Measurements from ENCODE around the gene CACNA2D4. TPM values are rescaled to one million over a fixed set of nuclear protein-coding genes. Genes with fewer than 3 reads are reported as not detected.

Gene CACNA2D4
- total RNA-seq, 1 experiment from 2014 or later, result 1.7 TPM

DNA sequence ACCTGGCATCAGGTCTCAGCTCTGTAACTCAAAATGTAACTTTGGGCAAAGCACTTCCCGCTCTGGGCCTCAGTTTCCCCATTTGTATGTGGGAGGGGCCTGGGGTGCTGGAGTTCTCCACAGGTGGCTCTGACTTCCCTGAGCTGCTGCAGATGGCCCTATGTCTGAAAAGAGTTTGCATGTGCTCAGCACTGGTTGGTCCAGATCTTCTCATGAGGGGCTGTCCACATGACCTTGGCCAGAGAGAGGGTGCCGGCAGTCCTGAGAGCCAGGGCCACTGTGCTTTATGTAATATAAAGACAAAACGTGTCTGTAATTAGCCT lies 7.2 kb upstream of the CACNA2D4 start:
- H3K36me3 ChIP-seq (ENCODE audit: control insufficient read depth in 1 of 2, insufficient read depth in 2 of 2, low read length in 2 of 2), result no peaks in the 10 kb centered on the region
- no TSS peak for BruUV-seq (replicated peaks)
- H3K27ac ChIP-seq (ENCODE audit: low read depth, low read length), result no peak overlapping the region
- H3K27me3 ChIP-seq (ENCODE audit: insufficient read depth, low read length), result no peaks in the 10 kb centered on the region
- no peaks in the 10 kb centered on the region for H3K9me3 ChIP-seq (ENCODE audit: control insufficient read depth in 1 of 2, insufficient read depth in 1 of 2, low read depth in 1 of 2, low read length in 2 of 2)
- RAD21 ChIA-PET (ENCODE audit: low non-redundant PET in 1 of 2, low total read pairs in 2 of 2, uncharacterized antibody in 2 of 2, unreplicated experiment in 2 of 2), result no interaction called here
- no peaks in the 10 kb centered on the region for H4K20me1 ChIP-seq (ENCODE audit: insufficient read depth)
- no peak for DNase-seq (ENCODE audit: low read depth, low spot score)
- TF ChIP-seq CEBPB (IDR thresholded peaks at IDR 0.05; ENCODE audit: low read depth) (no peak), ZFX (IDR thresholded peaks at IDR 0.05) (no peak), ELF1 (IDR thresholded peaks at IDR 0.05; ENCODE audit: borderline replicate concordance, low read depth) (no peak), SRF (IDR thresholded peaks at IDR 0.05; ENCODE audit: low read depth) (no peak), POLR2A (IDR thresholded peaks at IDR 0.05; ENCODE audit: borderline replicate concordance, extremely low read depth, insufficient read depth, insufficient read length) (no peak), JUND (IDR thresholded peaks at IDR 0.05) (no peak), FOSL1 (IDR thresholded peaks at IDR 0.05; ENCODE audit: low read depth) (no peak), EZH2phosphoT487 (IDR thresholded peaks at IDR 0.05; ENCODE audit: borderline replicate concordance) (no peak), POLR2AphosphoS5 (IDR thresholded peaks at IDR 0.05; ENCODE audit: low read depth, low read length) (no peak), ZNF274 (IDR thresholded peaks at IDR 0.05; ENCODE audit: low read depth, low read length) (no peak), SIN3A (IDR thresholded peaks at IDR 0.05; ENCODE audit: low read depth) (no peak), EZH2 (IDR thresholded peaks at IDR 0.05) (no peak)
- TF ChIP-seq, protein P1, sequence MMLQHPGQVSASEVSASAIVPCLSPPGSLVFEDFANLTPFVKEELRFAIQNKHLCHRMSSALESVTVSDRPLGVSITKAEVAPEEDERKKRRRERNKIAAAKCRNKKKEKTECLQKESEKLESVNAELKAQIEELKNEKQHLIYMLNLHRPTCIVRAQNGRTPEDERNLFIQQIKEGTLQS (IDR thresholded peaks at IDR 0.05), result no peak
- TF ChIP-seq, protein P2, sequence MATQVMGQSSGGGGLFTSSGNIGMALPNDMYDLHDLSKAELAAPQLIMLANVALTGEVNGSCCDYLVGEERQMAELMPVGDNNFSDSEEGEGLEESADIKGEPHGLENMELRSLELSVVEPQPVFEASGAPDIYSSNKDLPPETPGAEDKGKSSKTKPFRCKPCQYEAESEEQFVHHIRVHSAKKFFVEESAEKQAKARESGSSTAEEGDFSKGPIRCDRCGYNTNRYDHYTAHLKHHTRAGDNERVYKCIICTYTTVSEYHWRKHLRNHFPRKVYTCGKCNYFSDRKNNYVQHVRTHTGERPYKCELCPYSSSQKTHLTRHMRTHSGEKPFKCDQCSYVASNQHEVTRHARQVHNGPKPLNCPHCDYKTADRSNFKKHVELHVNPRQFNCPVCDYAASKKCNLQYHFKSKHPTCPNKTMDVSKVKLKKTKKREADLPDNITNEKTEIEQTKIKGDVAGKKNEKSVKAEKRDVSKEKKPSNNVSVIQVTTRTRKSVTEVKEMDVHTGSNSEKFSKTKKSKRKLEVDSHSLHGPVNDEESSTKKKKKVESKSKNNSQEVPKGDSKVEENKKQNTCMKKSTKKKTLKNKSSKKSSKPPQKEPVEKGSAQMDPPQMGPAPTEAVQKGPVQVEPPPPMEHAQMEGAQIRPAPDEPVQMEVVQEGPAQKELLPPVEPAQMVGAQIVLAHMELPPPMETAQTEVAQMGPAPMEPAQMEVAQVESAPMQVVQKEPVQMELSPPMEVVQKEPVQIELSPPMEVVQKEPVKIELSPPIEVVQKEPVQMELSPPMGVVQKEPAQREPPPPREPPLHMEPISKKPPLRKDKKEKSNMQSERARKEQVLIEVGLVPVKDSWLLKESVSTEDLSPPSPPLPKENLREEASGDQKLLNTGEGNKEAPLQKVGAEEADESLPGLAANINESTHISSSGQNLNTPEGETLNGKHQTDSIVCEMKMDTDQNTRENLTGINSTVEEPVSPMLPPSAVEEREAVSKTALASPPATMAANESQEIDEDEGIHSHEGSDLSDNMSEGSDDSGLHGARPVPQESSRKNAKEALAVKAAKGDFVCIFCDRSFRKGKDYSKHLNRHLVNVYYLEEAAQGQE (IDR thresholded peaks at IDR 0.05; ENCODE audit: low read depth), result no peak
- TF ChIP-seq, protein P3, sequence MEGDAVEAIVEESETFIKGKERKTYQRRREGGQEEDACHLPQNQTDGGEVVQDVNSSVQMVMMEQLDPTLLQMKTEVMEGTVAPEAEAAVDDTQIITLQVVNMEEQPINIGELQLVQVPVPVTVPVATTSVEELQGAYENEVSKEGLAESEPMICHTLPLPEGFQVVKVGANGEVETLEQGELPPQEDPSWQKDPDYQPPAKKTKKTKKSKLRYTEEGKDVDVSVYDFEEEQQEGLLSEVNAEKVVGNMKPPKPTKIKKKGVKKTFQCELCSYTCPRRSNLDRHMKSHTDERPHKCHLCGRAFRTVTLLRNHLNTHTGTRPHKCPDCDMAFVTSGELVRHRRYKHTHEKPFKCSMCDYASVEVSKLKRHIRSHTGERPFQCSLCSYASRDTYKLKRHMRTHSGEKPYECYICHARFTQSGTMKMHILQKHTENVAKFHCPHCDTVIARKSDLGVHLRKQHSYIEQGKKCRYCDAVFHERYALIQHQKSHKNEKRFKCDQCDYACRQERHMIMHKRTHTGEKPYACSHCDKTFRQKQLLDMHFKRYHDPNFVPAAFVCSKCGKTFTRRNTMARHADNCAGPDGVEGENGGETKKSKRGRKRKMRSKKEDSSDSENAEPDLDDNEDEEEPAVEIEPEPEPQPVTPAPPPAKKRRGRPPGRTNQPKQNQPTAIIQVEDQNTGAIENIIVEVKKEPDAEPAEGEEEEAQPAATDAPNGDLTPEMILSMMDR (IDR thresholded peaks at IDR 0.05 in 2 of 3, conservative IDR thresholded peaks at IDR 0.05 in 1 of 3; ENCODE audit: borderline replicate concordance in 1 of 3, insufficient read depth in 1 of 3, low read depth in 2 of 3, low read length in 2 of 3), result no peak
- no peaks in the 10 kb centered on the region for H3K9me2 ChIP-seq (ENCODE audit: insufficient read depth)
- H3K4me1 ChIP-seq (ENCODE audit: control insufficient read depth in 1 of 2, insufficient read depth in 2 of 2, low read length in 2 of 2), result no peaks in the 10 kb centered on the region
- H3K4me2 ChIP-seq (ENCODE audit: low read length), result no peak overlapping the region
- intact Hi-C loops (cut with micrococcal nuclease), result no loop called here
- ATAC-seq, result no peak
- H3K9ac ChIP-seq (ENCODE audit: low read length), result no peak overlapping the region
- POLR2A ChIA-PET, result no interaction called here
- no peak overlapping the region for H3K4me3 ChIP-seq (replicated peaks in 1 of 2; ENCODE audit: low read depth in 1 of 2, low read length in 2 of 2)
- CTCF ChIA-PET, result no interaction called here
- H3K79me2 ChIP-seq (ENCODE audit: insufficient read depth, low read length), result no peaks in the 10 kb centered on the region
- no peak overlapping the region for H2AFZ ChIP-seq (ENCODE audit: low read depth, low read length, poor library complexity, severe bottlenecking)
